ENCODE results near the gene FOXA3.

Gene FOXA3

DNA sequence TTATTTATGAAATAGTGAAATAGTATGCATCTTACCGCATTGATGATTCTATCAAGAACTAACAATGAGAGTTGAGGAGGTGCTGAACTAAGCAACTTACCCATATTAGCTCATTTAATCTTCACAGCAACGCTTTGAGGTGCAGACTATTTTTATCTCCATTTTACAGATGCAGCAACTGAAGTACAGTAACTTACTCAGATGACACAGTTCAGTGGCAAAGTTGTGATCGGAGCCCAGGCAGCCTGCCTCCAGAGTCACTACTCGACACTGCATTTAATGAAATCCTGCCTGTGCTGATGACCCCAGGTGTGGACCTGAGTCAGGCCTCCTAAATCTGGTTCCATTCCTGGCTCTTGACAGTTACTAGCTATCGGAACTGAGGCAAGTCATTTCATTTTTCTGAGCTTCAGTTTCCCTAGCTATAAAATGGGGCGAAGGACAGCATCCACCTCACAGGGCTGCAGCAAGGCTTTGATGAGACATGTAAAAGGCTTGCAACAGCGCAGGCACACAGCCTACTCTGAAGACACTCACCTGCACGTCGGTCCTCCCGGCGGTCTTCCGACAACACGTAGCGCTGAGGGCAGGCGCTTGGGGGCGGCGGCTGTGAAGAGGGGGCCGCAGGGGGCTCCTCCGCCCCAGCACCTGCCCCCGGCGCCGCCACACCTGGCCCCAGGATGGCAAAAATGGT, 36.8 kb downstream of the FOXA3 start:
- no peak for DNase-seq (ENCODE audit: extremely low read depth, low read depth)
- H3K4me3 ChIP-seq (replicated peaks; ENCODE audit: low read depth, low read length), result peak overlapping the region; percentile 72
- TF ChIP-seq, protein P1, sequence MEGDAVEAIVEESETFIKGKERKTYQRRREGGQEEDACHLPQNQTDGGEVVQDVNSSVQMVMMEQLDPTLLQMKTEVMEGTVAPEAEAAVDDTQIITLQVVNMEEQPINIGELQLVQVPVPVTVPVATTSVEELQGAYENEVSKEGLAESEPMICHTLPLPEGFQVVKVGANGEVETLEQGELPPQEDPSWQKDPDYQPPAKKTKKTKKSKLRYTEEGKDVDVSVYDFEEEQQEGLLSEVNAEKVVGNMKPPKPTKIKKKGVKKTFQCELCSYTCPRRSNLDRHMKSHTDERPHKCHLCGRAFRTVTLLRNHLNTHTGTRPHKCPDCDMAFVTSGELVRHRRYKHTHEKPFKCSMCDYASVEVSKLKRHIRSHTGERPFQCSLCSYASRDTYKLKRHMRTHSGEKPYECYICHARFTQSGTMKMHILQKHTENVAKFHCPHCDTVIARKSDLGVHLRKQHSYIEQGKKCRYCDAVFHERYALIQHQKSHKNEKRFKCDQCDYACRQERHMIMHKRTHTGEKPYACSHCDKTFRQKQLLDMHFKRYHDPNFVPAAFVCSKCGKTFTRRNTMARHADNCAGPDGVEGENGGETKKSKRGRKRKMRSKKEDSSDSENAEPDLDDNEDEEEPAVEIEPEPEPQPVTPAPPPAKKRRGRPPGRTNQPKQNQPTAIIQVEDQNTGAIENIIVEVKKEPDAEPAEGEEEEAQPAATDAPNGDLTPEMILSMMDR (IDR thresholded peaks at IDR 0.05; ENCODE audit: low read depth, low read length, missing control alignments), result no peak

DNA sequence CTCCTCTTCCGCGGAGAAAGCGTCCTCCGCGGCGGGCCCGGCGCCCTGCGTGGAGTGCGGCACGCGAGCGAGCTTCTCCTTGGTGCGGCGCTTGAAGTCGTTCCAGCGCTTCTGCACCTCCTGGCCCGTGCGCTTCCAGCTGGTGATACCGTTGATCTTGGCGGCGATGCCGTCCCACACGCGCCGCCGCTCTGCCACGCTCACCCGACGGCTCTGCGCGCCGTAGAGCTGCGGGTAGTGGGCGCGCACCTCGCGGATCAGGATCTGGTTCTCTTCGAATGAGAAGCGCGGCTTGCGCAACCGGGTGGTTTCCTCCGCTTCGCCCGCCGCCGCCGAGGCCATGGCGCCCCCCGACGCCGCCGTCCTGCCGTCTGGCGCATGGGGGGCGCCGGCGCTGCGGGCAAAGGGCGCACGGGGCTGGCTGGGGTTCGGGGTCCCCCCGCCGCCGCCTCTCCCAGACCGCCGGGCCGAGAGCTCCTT, 37.3 kb downstream of the FOXA3 start:
- TF ChIP-seq, protein P1 (IDR thresholded peaks at IDR 0.05; ENCODE audit: low read depth, low read length, missing control alignments), result no peak
- peak overlapping the region; percentile 72 for H3K4me3 ChIP-seq (replicated peaks; ENCODE audit: low read depth, low read length)
- DNase-seq (ENCODE audit: extremely low read depth, low read depth), result no peak

GRCh38 chr19:45901912-45902650, 38.0 kb downstream of the FOXA3 start, which contains the start of gene MYPOP:
Gene MYPOP (minus strand): TSS chr19:45902613. CDS start chr19:45901773, 840 bp downstream.
- peak within 1 kb of the TSS; percentile 72 for H3K4me3 ChIP-seq (replicated peaks; ENCODE audit: low read depth, low read length)
- TF ChIP-seq, protein P1 (IDR thresholded peaks at IDR 0.05; ENCODE audit: low read depth, low read length, missing control alignments), result no peak
- DNase-seq (ENCODE audit: extremely low read depth, low read depth), result no peak

DNA sequence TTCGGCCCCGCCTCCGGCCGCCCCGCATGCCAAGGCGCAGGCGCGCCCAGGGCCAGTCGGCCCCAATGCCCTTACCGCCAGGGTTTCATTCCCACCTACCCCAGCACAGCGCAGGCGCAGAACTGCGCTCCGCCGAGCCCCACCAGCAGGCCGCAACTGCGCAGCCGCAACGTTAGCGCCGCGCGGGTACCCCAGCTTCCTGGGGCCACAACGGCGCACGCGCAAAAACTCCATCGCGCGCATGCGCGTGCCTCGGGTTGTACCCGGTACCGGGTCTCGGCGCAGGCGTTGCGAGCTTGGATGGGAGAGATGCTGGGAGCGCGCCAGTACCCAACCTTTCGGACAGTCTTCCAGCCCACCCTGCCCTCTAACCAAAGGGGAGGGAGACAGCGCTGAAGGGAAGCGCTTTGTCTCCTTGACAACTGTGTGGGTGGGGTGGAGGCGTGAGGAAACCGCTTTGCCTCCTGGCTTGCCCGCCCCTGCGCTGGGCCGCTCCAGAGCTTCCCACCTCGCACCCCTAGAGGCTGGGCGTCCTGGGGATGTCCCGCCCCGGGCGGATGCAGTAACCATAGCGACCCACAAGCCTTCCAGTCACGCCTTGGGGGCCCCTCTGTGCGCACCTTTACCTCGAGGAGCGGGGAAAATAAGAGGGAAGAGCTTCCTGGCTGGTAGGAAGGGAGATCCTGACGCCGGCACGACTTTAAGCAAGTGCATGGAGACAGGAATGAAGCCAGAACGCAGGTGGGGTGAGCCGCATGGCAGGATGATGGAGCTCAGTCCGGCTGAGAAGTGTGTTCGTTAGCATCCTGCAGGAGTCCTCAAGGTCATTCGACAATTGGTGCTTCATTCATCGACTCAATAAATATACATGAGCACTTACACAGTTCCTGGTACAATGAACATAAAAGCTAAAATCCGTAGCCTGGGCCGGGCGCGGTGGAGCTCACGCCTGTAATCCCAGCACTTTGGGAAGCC, 38.8 kb downstream of the FOXA3 start:
- peak overlapping the region; percentile 72 for H3K4me3 ChIP-seq (replicated peaks; ENCODE audit: low read depth, low read length)
- TF ChIP-seq, protein P1 (IDR thresholded peaks at IDR 0.05; ENCODE audit: low read depth, low read length, missing control alignments), result no peak

GRCh38 chr19:45905011-45905410, 40.9 kb downstream of the FOXA3 start:
- DNase-seq (ENCODE audit: extremely low read depth, low read depth), result no peak
- TF ChIP-seq, protein P1 (IDR thresholded peaks at IDR 0.05; ENCODE audit: low read depth, low read length, missing control alignments), result no peak
- H3K4me3 ChIP-seq (replicated peaks; ENCODE audit: low read depth, low read length), result no peak overlapping the region

More for the DNA sequence above, 38.8 kb downstream of the FOXA3 start:
- DNase-seq (ENCODE audit: extremely low read depth, low read depth), result peak; percentile 94

- H3K4me3 ChIP-seq (replicated peaks; ENCODE audit: low read depth, low read length), result no peak overlapping the region
- no peak for DNase-seq (ENCODE audit: extremely low read depth, low read depth)
- TF ChIP-seq, protein P1 (IDR thresholded peaks at IDR 0.05; ENCODE audit: low read depth, low read length, missing control alignments), result no peak
Measured at GRCh38 chr19:45906221-45906620, 42.1 kb downstream of the FOXA3 start.

Data from HFF-Myc (cell line).